GM12864 (cell line): ENCODE data around the gene ARVCF.

Experiments used
- DNase-seq: peaks from one replicate; pipeline ENCODE4 v3.0.0-alpha.2; 2011; ENCODE audit warnings: low read depth
- H3K4me3 ChIP-seq: 2 replicates; pipeline ENCODE4 v1.5.1; 2011; ENCODE audit warnings: mild to moderate bottlenecking, low read depth, low read length, control low read depth
- TF ChIP-seq, protein P1 (sequence below): IDR thresholded peaks from 2 replicates; pipeline ENCODE4 v1.5.1; 2011; ENCODE audit warnings: low read depth, mild to moderate bottlenecking, moderate library complexity, low read length, control low read depth, inconsistent platforms; ENCODE audit errors: missing control alignments

Gene ARVCF

DNA sequence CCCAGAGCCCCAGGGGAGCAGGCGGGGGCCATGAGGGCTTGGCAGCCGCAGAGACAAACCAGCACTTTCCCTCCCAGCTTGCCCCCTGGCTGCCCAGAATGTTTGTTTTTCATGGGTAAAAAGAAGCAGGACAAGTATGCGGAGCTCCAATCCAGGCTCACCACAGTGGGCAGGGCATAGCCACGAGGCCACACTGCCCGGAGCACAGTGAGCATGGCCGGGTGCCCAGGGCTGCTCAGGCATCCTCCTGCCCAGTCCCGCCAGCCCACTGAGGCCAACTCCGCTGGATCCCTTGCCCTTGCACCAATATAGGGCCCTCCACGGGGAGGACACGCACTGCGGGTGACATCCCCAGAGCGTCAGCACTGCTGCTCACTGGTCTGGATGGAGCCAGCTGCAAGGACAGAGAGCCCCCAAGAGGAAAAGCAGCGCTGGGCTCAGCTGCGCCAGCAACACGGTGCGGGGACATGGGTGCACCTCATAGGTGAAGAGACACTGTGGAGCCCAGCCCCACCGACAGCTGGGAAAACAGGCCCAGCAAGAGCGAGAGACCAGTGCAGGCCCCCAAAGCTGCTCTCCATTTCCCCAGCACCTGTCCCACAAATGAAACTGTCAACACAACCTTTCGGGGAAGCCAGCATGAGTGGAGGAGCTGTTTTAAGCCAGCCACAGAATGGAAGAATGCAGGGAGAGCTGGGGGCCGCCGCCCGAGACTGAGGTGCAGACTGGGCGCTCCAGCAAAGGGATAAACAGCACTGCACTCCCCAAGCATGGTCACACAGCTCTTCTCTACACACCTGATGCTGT, 24.8 kb downstream of the ARVCF start:
- no peak overlapping the region for H3K4me3 ChIP-seq
- no peak for DNase-seq
- TF ChIP-seq, protein P1, sequence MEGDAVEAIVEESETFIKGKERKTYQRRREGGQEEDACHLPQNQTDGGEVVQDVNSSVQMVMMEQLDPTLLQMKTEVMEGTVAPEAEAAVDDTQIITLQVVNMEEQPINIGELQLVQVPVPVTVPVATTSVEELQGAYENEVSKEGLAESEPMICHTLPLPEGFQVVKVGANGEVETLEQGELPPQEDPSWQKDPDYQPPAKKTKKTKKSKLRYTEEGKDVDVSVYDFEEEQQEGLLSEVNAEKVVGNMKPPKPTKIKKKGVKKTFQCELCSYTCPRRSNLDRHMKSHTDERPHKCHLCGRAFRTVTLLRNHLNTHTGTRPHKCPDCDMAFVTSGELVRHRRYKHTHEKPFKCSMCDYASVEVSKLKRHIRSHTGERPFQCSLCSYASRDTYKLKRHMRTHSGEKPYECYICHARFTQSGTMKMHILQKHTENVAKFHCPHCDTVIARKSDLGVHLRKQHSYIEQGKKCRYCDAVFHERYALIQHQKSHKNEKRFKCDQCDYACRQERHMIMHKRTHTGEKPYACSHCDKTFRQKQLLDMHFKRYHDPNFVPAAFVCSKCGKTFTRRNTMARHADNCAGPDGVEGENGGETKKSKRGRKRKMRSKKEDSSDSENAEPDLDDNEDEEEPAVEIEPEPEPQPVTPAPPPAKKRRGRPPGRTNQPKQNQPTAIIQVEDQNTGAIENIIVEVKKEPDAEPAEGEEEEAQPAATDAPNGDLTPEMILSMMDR: no peak

GRCh38 chr22:19991395-19991644, 25.3 kb downstream of the ARVCF start:
- TF ChIP-seq, protein P1: no peak
- H3K4me3 ChIP-seq: no peak overlapping the region
- no peak for DNase-seq

DNA sequence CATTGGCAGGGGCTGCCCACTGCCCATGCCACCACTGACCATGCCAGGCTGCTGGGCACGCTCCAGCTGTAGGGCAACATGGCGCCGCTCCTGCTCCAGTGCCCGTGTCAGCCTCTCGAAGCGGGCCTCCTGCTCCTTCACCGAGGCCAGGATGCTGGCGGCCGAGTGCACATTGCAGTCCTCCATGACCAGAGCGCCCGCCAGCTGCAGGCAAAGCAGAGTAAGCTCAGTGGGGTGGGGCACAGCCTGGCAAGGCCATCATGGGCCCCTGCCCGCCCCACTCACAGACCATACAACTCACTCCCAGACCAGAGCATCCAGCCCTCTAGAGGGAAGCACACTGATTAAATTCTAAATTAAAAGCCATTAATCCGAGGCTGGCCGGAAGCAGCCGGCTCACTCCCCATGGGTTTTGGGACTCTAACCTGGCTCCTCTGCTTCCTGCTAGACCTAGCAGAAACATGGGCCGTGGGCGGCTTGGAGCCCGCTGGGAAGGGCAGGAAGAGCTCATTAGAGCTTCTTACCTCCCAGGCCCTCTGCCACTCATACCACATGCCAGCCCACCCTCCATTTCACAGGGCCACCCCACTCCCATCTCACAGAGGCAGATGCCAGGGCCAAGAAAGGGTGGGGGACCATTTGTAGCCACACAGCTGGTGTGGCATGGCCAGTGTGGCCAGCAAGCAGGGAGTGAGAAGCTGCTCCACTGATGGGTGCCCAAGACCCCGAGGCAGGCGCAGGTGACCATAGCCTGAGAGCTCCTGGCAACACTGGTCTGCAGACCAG, 25.8 kb downstream of the ARVCF start:
- TF ChIP-seq, protein P1: no peak
- no peak for DNase-seq

GRCh38 chr22:19990188-19990587, 26.4 kb downstream of the ARVCF start:
- DNase-seq: no peak
- H3K4me3 ChIP-seq: no peak overlapping the region
- TF ChIP-seq, protein P1: no peak

More for the DNA sequence above, 25.8 kb downstream of the ARVCF start:
- H3K4me3 ChIP-seq: no peak overlapping the region

- TF ChIP-seq, protein P1: no peak
- no peak overlapping the region for H3K4me3 ChIP-seq
- DNase-seq: no peak
Measured at GRCh38 chr22:19989725-19990067, 26.9 kb downstream of the ARVCF start.

- TF ChIP-seq, protein P1: no peak
- no peak overlapping the region for H3K4me3 ChIP-seq
- no peak for DNase-seq
Measured at GRCh38 chr22:19988965-19989724, 27.5 kb downstream of the ARVCF start.
